GM12878 (cell line): Measurements from ENCODE around the gene SLC26A1. TPM values are rescaled to one million over a fixed set of nuclear protein-coding genes. Genes with fewer than 3 reads are reported as not detected.

Source experiments
- ATAC-seq: fragments of 200-7000 bp; cut with Tn5 transposase; 3 replicates; pipeline ENCODE4 v1.9.1; 2020; ENCODE audit warnings: mild to moderate bottlenecking, moderate library complexity
- BruUV-seq: library from RNA; stranded (reverse); fragments of 400-500 nt; replicated peaks from 2 replicates; lab custom pipeline; 2021; lab: Mats Ljungman, UMichigan
- CTCF ChIA-PET: fragments of 300-600 bp; sonication (Branson Sonifier 250); formaldehyde crosslinking; extraction: SDS; loops from one replicate; lab custom pipeline; 2021; ENCODE audit warnings: inconsistent platforms; lab: Yijun Ruan, JAX
- POLR2A ChIA-PET: fragments of 350-600 bp; formaldehyde crosslinking; extraction: SDS; loops from one replicate; lab custom pipeline; 2021; ENCODE audit warnings: inconsistent platforms; lab: Charles Lee
- RAD21 ChIA-PET: fragments of 300-600 bp; sonication (Branson Sonifier 250); formaldehyde crosslinking; loops from one replicate; lab custom pipeline; 2023; ENCODE audit warnings: antibody characterized with exemption; ENCODE audit not compliant: unreplicated experiment; lab: Charles Lee
- SMC1A ChIA-PET: fragments of 300-600 bp; sonication (Branson Sonifier 250); formaldehyde crosslinking; loops from one replicate; lab custom pipeline; 2023; ENCODE audit not compliant: unreplicated experiment, uncharacterized antibody; lab: Charles Lee
- DNase-seq: peaks from one replicate; pipeline ENCODE4 v3.0.0-alpha.2; 2011; ENCODE audit warnings: low read depth, low spot score
- FAIRE-seq: peaks from 3 replicates; lab custom pipeline; 2011; peaks lifted over from hg19 to GRCh38; lab: Jason Lieb, UNC
- H2AFZ ChIP-seq: 2 replicates; pipeline ENCODE4 v1.6.0; 2011; ENCODE audit warnings: low read depth, low read length, control low read depth; ENCODE audit not compliant: control insufficient read depth
- H3K27ac ChIP-seq: 2 replicates; pipeline ENCODE4 v1.5.1; 2011; ENCODE audit warnings: control low read depth; ENCODE audit not compliant: control insufficient read depth, insufficient read depth
- H3K27me3 ChIP-seq, 2 experiments: replicated peaks in 1 of 2; 2 replicates each; pipeline versions ENCODE4 v1.6.0 to v1.6.1; 2011; ENCODE audit warnings: low read length in 1 of 2; ENCODE audit not compliant: control insufficient read depth in 2 of 2, insufficient read depth in 2 of 2
- H3K36me3 ChIP-seq, 2 experiments: 2 replicates each; pipeline ENCODE4 v1.5.1; 2011; ENCODE audit warnings: low read length in 1 of 2; ENCODE audit not compliant: control insufficient read depth in 2 of 2, insufficient read depth in 2 of 2
- H3K4me1 ChIP-seq: 2 replicates; pipeline ENCODE4 v1.6.1; 2011; ENCODE audit warnings: mild to moderate bottlenecking, low read length, moderate library complexity, mixed read lengths; ENCODE audit not compliant: control insufficient read depth, insufficient read depth
- H3K4me2 ChIP-seq: 2 replicates; pipeline ENCODE4 v1.6.0; 2011; ENCODE audit warnings: control low read depth; ENCODE audit not compliant: control insufficient read depth, insufficient read depth
- H3K4me3 ChIP-seq: fragments of 200-600 bp; sonication (generic); 2 replicates; pipeline ENCODE4 v1.5.1; 2016
- H3K79me2 ChIP-seq: 2 replicates; pipeline ENCODE4 v1.6.0; 2011; ENCODE audit warnings: low read length; ENCODE audit not compliant: control insufficient read depth, insufficient read depth
- H3K9ac ChIP-seq: 2 replicates; pipeline ENCODE4 v1.8.0; 2011; ENCODE audit warnings: low read length, control low read depth, mixed read lengths; ENCODE audit not compliant: control insufficient read depth, insufficient read depth
- H3K9me3 ChIP-seq: replicated peaks from 3 replicates; pipeline ENCODE4 v1.5.1; 2011; ENCODE audit warnings: mild to moderate bottlenecking, low read length; ENCODE audit not compliant: control insufficient read depth, insufficient read depth
- H4K20me1 ChIP-seq: 2 replicates; pipeline ENCODE4 v1.6.0; 2011; ENCODE audit not compliant: control insufficient read depth, insufficient read depth
- EGR1 ChIP-seq, 2 experiments: IDR thresholded peaks; 1 replicate in 1 of 2; 2 replicates in 1 of 2; pipeline ENCODE4 v1.6.1; 2011 to 2012; ENCODE audit warnings: low read depth in 2 of 2, low read length in 2 of 2, borderline replicate concordance in 1 of 2, mild to moderate bottlenecking in 1 of 2, moderate library complexity in 1 of 2
- IRF3 ChIP-seq: fragments of 450-650 bp; IDR thresholded peaks from 2 replicates; pipeline ENCODE4 v1.6.1; 2014; ENCODE audit warnings: mild to moderate bottlenecking
- KAT2A ChIP-seq: conservative IDR thresholded peaks from 2 replicates; pipeline ENCODE4 v1.6.1; 2011; ENCODE audit warnings: low read depth, low read length; ENCODE audit not compliant: control insufficient read depth
- POLR2A ChIP-seq: IDR thresholded peaks from 2 replicates; pipeline ENCODE4 v1.6.1; 2011; ENCODE audit warnings: low read depth, mild to moderate bottlenecking, low read length
- RAD21 ChIP-seq: IDR thresholded peaks from 2 replicates; pipeline ENCODE4 v1.6.1; 2011; ENCODE audit warnings: mild to moderate bottlenecking, low read depth, low read length, moderate library complexity; ENCODE audit not compliant: insufficient read depth
- SKIL ChIP-seq: fragments of 450-650 bp; IDR thresholded peaks from 2 replicates; pipeline ENCODE4 v1.6.1; 2017; ENCODE audit warnings: mild to moderate bottlenecking, low read depth, inconsistent platforms; ENCODE audit not compliant: poor library complexity, severe bottlenecking
- STAT3 ChIP-seq: IDR thresholded peaks from 2 replicates; pipeline ENCODE4 v1.6.1; 2011; ENCODE audit warnings: low read depth, low read length, improper control_type of control experiment
- TCF12 ChIP-seq: IDR thresholded peaks from 2 replicates; pipeline ENCODE4 v1.6.1; 2011; ENCODE audit warnings: low read depth, mild to moderate bottlenecking, low read length
- WGBS: methylation state at CpG from one replicate; pipeline ENCODE4 v1.1.6; 2016; ENCODE audit warnings: low lambda C conversion rate; ENCODE audit not compliant: insufficient replicate concordance, insufficient coverage; ENCODE audit errors: missing lambda C conversion rate; 5-methylcytosine and 5-hydroxymethylcytosine counted together
- in situ Hi-C: fragments of 300-500 bp; cut with MboI; formaldehyde crosslinking; loops from 9 replicates; pipeline ENCODE4 v1.14.3; 2018; ENCODE audit warnings: mixed read lengths
- intact Hi-C: fragments of 100-400 bp; cut with micrococcal nuclease; formaldehyde crosslinking; loops from one replicate; pipeline ENCODE4 v1.14.2; 2022; ENCODE audit not compliant: unreplicated experiment
- polyA plus RNA-seq, 11 experiments: library from polyadenylated mRNA; depleted of rRNA in 4 of 11; unstranded in 6 of 11; stranded (reverse) in 5 of 11; fragments of >200 nt; fragmentation: Nextera tagmentation in 4 of 11; fragmentation: Illumina TruSeq in 1 of 11; extraction: Ambion mirVana in 4 of 11; extraction: Trizol in 1 of 11; gene quantifications; 1 replicate in 1 of 11; 2 replicates in 10 of 11; pipeline versions ENCODE4 v1.2.1 to v1.2.3, GENCODE V29; 2011 to 2016; ENCODE audit warnings: inconsistent platforms in 2 of 11, missing spikeins in 2 of 11, low read depth in 1 of 11
- total RNA-seq, 4 experiments: library from RNA; depleted of rRNA in 3 of 4; stranded (reverse); fragments of >200 nt in 3 of 4; fragmentation: Illumina TruSeq in 1 of 4; extraction: Trizol in 1 of 4; gene quantifications; 2 replicates each; pipeline versions ENCODE4 v1.2.1 to v1.2.3, GENCODE V29; 2013 to 2021

The SLC26A1 gene
- total and polyA plus RNA-seq, 10 of the 15 experiments (the other 5 are each of a cell fraction or from before 2014, with no cell fraction given), result 0.05 to 0.96 (median 0.28) TPM; not detected in 5

DNA sequence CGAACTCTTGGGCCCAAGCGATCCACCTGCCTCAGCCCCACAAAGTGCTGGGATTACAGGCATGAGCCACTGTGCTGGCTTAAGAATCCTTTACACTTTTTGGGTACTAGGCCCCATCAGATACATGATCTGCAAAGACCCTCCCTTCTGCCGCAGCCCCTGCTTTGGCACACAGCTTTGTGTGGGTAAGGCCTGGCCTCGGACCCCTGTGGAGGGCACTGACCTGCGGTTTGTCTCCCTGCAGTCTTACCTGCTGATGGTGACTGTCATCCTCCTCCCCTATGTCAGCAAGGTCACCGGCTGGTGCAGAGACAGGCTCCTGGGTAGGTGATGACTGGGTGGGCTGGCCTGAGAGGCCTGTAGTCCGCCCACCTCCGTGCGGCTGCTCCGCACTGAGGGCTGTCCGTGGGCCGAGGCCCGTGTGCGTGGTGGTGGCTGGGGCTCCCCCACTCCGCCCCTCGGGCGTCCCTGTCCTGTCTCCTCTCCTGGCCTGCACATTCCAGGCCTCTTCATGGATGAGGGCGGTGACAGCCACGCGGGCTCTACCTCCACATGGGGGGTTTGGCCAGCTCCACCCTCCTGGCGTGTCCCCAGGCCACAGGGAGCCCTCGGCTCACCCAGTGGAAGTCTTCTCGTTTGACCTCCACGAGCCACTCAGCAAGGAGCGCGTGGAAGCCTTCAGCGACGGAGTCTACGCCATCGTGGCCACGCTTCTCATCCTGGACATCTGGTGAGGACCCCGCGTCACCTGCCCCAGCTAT lies 37.9 kb downstream of the SLC26A1 start:
- TF ChIP-seq POLR2A (0 out of 2 replicates have a peak, but pooled peaks have one; percentile 22), KAT2A (no peak), EGR1 (IDR thresholded peaks at IDR 0.05; ENCODE audit: borderline replicate concordance in 1 of 2, low read depth in 2 of 2, low read length in 2 of 2) (no peak), TCF12 (no peak)
- intact Hi-C loops (no loop called here), in situ Hi-C loops (no loop called here)
- ChIA-PET CTCF (no interaction called here), POLR2A (no interaction called here), RAD21 (no interaction called here), SMC1A (no interaction called here)
- H4K20me1 ChIP-seq, result no peaks in the 10 kb centered on the region
- DNase-seq (no peak), ATAC-seq (no peak), FAIRE-seq (no peak)
- WGBS, result 92% methylated on average over 33 of the region's 33 CpGs
- H3K4me1 ChIP-seq, result no peaks in the 10 kb centered on the region
- no peaks in the 10 kb centered on the region for H3K79me2 ChIP-seq
- H2AFZ ChIP-seq, result no peak overlapping the region
- no peak overlapping the region for H3K27ac ChIP-seq
- no peak overlapping the region for H3K9ac ChIP-seq
- H3K4me2 ChIP-seq, result no peak overlapping the region
- BruUV-seq, result no TSS peak
- H3K27me3 ChIP-seq, result no peaks in the 10 kb centered on the region
- no peaks in the 10 kb centered on the region; a peak in 1 of 4 replicates for H3K36me3 ChIP-seq
- no peak overlapping the region for H3K4me3 ChIP-seq
- no peaks in the 10 kb centered on the region for H3K9me3 ChIP-seq

- no peak overlapping the region for H3K9ac ChIP-seq
- intact Hi-C loops (no loop called here), in situ Hi-C loops (no loop called here)
- no peaks in the 10 kb centered on the region for H3K27me3 ChIP-seq
- RAD21 ChIA-PET, result no interaction called here
- no peaks in the 10 kb centered on the region; a peak in 1 of 4 replicates for H3K36me3 ChIP-seq
- no peaks in the 10 kb centered on the region for H3K9me3 ChIP-seq
- H3K4me1 ChIP-seq, result no peaks in the 10 kb centered on the region
- H4K20me1 ChIP-seq, result no peaks in the 10 kb centered on the region
- BruUV-seq, result no TSS peak
- H3K27ac ChIP-seq, result no peak overlapping the region
- POLR2A ChIA-PET, result no interaction called here
- no peaks in the 10 kb centered on the region for H3K79me2 ChIP-seq
- SMC1A ChIA-PET, result no interaction called here
- DNase-seq (no peak), ATAC-seq (no peak), FAIRE-seq (no peak)
- H3K4me2 ChIP-seq, result no peak overlapping the region
- H3K4me3 ChIP-seq, result no peak overlapping the region
- H2AFZ ChIP-seq, result no peak overlapping the region
- CTCF ChIA-PET, result no interaction called here
- 74% methylated on average over 17 of the region's 17 CpGs for WGBS
- TF ChIP-seq IRF3 (no peak), KAT2A (no peak), STAT3 (no peak), SKIL (no peak), RAD21 (no peak)
Measured at GRCh38 chr4:954211-955020, 38.8 kb downstream of the SLC26A1 start.
